HL-60/S4 treated with phorbol 12-myristate 13-acetate at 8.2 ng/mL for 4 days and 3 days (cell line): ENCODE data around the gene SERPINE3.

ENCODE experiments used
- in situ Hi-C: fragments of 300-500 bp; cut with MboI; formaldehyde crosslinking; loops from 2 replicates; pipeline ENCODE4 v1.15.0; 2022; ENCODE audit warnings: low sequenced_read_pairs

Gene SERPINE3

GRCh38 chr13:51360489-51360888, 21.0 kb downstream of the SERPINE3 start:
- in situ Hi-C loops = no loop called here

- in situ Hi-C loops = no loop called here
Measured at GRCh38 chr13:51361106-51361505, 21.6 kb downstream of the SERPINE3 start.

GRCh38 chr13:51363625-51364024, 24.1 kb downstream of the SERPINE3 start:
- in situ Hi-C loops = no loop called here

- in situ Hi-C loops = no loop called here
Measured at GRCh38 chr13:51364404-51365008, 25.0 kb downstream of the SERPINE3 start.

- in situ Hi-C loops = no loop called here
Measured at GRCh38 chr13:51370116-51370515, 30.6 kb downstream of the SERPINE3 start.

GRCh38 chr13:51370811-51371210, 31.3 kb downstream of the SERPINE3 start:
- in situ Hi-C loops = no loop called here

GRCh38 chr13:51371768-51372399, 32.4 kb downstream of the SERPINE3 start:
- in situ Hi-C loops = no loop called here

- in situ Hi-C loops = no loop called here
Measured at GRCh38 chr13:51373451-51373850, 34.0 kb downstream of the SERPINE3 start.

GRCh38 chr13:51380269-51380668, 40.8 kb downstream of the SERPINE3 start:
- in situ Hi-C loops = no loop called here

- in situ Hi-C loops = no loop called here
Measured at GRCh38 chr13:51385114-51385513, 45.6 kb downstream of the SERPINE3 start.

- in situ Hi-C loops = no loop called here
Measured at GRCh38 chr13:51394724-51395123, 55.2 kb downstream of the SERPINE3 start.

- in situ Hi-C loops = no loop called here
Measured at GRCh38 chr13:51396352-51396751, 56.9 kb downstream of the SERPINE3 start.

GRCh38 chr13:51397262-51397941, 57.9 kb downstream of the SERPINE3 start:
- in situ Hi-C loops = no loop called here

- in situ Hi-C loops = no loop called here
Measured at GRCh38 chr13:51405176-51405575, 65.7 kb downstream of the SERPINE3 start.

- in situ Hi-C loops = no loop called here
Measured at GRCh38 chr13:51412431-51412830, 72.9 kb downstream of the SERPINE3 start.
